Lung (tissue), 13 donors: ENCODE measurements around the gene KRTAP1-1. TPM values are rescaled to one million over a fixed set of nuclear protein-coding genes. Genes with fewer than 3 reads are reported as not detected.

Source experiments
- ATAC-seq: fragments of 200-7000 bp; cut with Tn5 transposase; one replicate; pipeline ENCODE4 v1.9.1; 2020; ENCODE audit warnings: moderate number of reproducible peaks; ENCODE audit not compliant: insufficient read depth, low FRiP score
- DNase-seq, 3 donors: peaks; one replicate each; pipeline ENCODE4 v3.0.0-alpha.2; 2013 to 2017
- H3K27ac ChIP-seq, 2 donors: one replicate each; pipeline ENCODE4 v1.5.1; 2013; ENCODE audit warnings: mild to moderate bottlenecking in 2 of 2, moderate library complexity in 2 of 2, control low read depth in 1 of 2, inconsistent platforms in 1 of 2, low read depth in 1 of 2, low read length in 1 of 2
- H3K27me3 ChIP-seq, 3 donors: one replicate each; pipeline ENCODE4 v1.5.1; 2013; ENCODE audit warnings: low read length in 2 of 3; ENCODE audit not compliant: control insufficient read depth in 3 of 3, insufficient read depth in 3 of 3
- H3K36me3 ChIP-seq, 4 donors: one replicate each; pipeline ENCODE4 v1.5.1; 2013; ENCODE audit warnings: low read length in 4 of 4, mild to moderate bottlenecking in 1 of 4, moderate library complexity in 1 of 4; ENCODE audit not compliant: control insufficient read depth in 4 of 4, insufficient read depth in 4 of 4
- H3K4me1 ChIP-seq, 5 donors: one replicate each; pipeline ENCODE4 v1.5.1; 2013; ENCODE audit warnings: low read length in 5 of 5, mild to moderate bottlenecking in 2 of 5, moderate library complexity in 1 of 5; ENCODE audit not compliant: control insufficient read depth in 5 of 5, insufficient read depth in 5 of 5
- H3K4me3 ChIP-seq: one replicate; pipeline ENCODE4 v1.5.1; 2013; ENCODE audit warnings: mild to moderate bottlenecking, control low read depth, moderate library complexity
- H3K9ac ChIP-seq, 2 donors: one replicate each; pipeline ENCODE4 v1.5.1; 2013; ENCODE audit warnings: low read length in 2 of 2, control low read depth in 1 of 2; ENCODE audit not compliant: insufficient read depth in 1 of 2
- H3K9me3 ChIP-seq, 4 donors: one replicate each; pipeline ENCODE4 v1.5.1; 2013; ENCODE audit warnings: low read length in 3 of 4, mild to moderate bottlenecking in 1 of 4, moderate library complexity in 1 of 4; ENCODE audit not compliant: control insufficient read depth in 4 of 4, insufficient read depth in 3 of 4
- CTCF ChIP-seq: IDR thresholded peaks from 2 replicates; pipeline ENCODE4 v1.5.1; 2012; ENCODE audit warnings: mild to moderate bottlenecking; ENCODE audit errors: control extremely low read depth, extremely low read depth
- WGBS, 2 donors: extraction: QIAGEN DNeasy Blood & Tissue Kit; methylation state at CpG; one replicate each; pipeline ENCODE4 v1.1.7; 2013; 5-methylcytosine and 5-hydroxymethylcytosine counted together
- polyA plus RNA-seq, 2 donors: library from polyadenylated mRNA; stranded (reverse); fragments of 200-250 nt; gene quantifications; one replicate each; pipeline ENCODE4 v1.2.1, GENCODE V29; 2013
- small RNA-seq: library from RNA; depleted of rRNA; stranded (forward); fragments of <200 nt; gene quantifications from one replicate; pipeline ENCODE3, GENCODE V24; 2014; ENCODE audit warnings: low replicate concordance
- total RNA-seq, 2 donors: library from RNA; depleted of rRNA in 1 of 2; stranded (reverse); fragments of >200 nt in 1 of 2; gene quantifications; one replicate each; pipeline ENCODE4 v1.2.1, GENCODE V29; 2014 to 2021
- donor health status: control.
- donor health status: control.
- donor health status: Bipolar disorder and iron deficiency.
- donor health status: healthy.
- donor health status: DM: yes; HTN: yes; CAD: no.

KRTAP1-1 gene
- total and polyA plus RNA-seq, 4 donors: not detected

- no peak for DNase-seq
- H3K4me3 ChIP-seq: no peak overlapping the region
- no peak overlapping the region for H3K9ac ChIP-seq
- H3K27ac ChIP-seq: no peak overlapping the region
- H3K9me3 ChIP-seq: peaks cover 0 to 4% (median 0%) of the 10 kb centered on the region in 4 donors
- WGBS, 2 donors: 94 to 97% methylated on average over 2 of the region's 2 CpGs
- ATAC-seq: no peak
- H3K36me3 ChIP-seq: no peaks in the 10 kb centered on the region
- H3K4me1 ChIP-seq: no peaks in the 10 kb centered on the region
- H3K27me3 ChIP-seq: peaks cover 0 to 2% (median 2%) of the 10 kb centered on the region in 3 donors
- no peak for TF ChIP-seq CTCF
These were observed 48.2 kb downstream of the KRTAP1-1 start for GRCh38 chr17:40993084-40993483.

GRCh38 chr17:40992666-40993065 lies 48.6 kb downstream of the KRTAP1-1 start:
- no peak for TF ChIP-seq CTCF
- Histone ChIP-seq H3K4me3 (no peak overlapping the region), H3K27ac (no peak overlapping the region), H3K9me3 (peaks cover 0 to 4% (median 0%) of the 10 kb centered on the region in 4 donors), H3K4me1 (no peaks in the 10 kb centered on the region), H3K27me3 (peaks cover 0 to 2% (median 0%) of the 10 kb centered on the region in 3 donors), H3K36me3 (no peaks in the 10 kb centered on the region), H3K9ac (no peak overlapping the region)
- 90 to 96% methylated on average over 3 of the region's 3 CpGs for WGBS, 2 donors
- no peak for ATAC-seq
- DNase-seq: no peak

Small RNAs within 50 kb of the gene (small RNA-seq; reads per million reads assigned to genes)
- not detected for gene KRTAP3-4P

Other genes with a start within 250 kb of the KRTAP1-1 start
Only the 30 nearest of the 37 such genes appear.
- gene KRT12, start 174.2 kb downstream of the KRTAP1-1 start, total RNA-seq: not detected
- not detected for gene KRT12, start 174.2 kb downstream of the KRTAP1-1 start, polyA plus RNA-seq
- under 1 TPM in 1 of 2 donors, not detected in 1; 0.31 TPM for gene KRT20, start 156.2 kb downstream of the KRTAP1-1 start, total RNA-seq
- under 1 TPM in 1 of 2 donors, not detected in 1; 0.24 TPM for gene KRT20, start 156.2 kb downstream of the KRTAP1-1 start, polyA plus RNA-seq
- 1 to 10 TPM; 1.3 to 2.0 TPM for gene KRT23, start 103.8 kb downstream of the KRTAP1-1 start, total RNA-seq
- 1 to 10 TPM; 1.9 to 9.4 TPM for gene KRT23, start 103.8 kb downstream of the KRTAP1-1 start, polyA plus RNA-seq
- gene KRT39, start 74.5 kb downstream of the KRTAP1-1 start, total RNA-seq: not detected
- not detected for gene KRT39, start 74.5 kb downstream of the KRTAP1-1 start, polyA plus RNA-seq
- not detected for gene KRT40, start 57.1 kb downstream of the KRTAP1-1 start, total RNA-seq
- under 1 TPM; 0.09 to 0.31 TPM for gene KRT40, start 57.1 kb downstream of the KRTAP1-1 start, polyA plus RNA-seq
- not detected for gene KRTAP3-3, start 47.3 kb downstream of the KRTAP1-1 start, total RNA-seq
- not detected for gene KRTAP3-3, start 47.3 kb downstream of the KRTAP1-1 start, polyA plus RNA-seq
- gene KRTAP3-2, start 41.5 kb downstream of the KRTAP1-1 start, total RNA-seq: not detected
- under 1 TPM in 1 of 2 donors, not detected in 1; 0.94 TPM for gene KRTAP3-2, start 41.5 kb downstream of the KRTAP1-1 start, polyA plus RNA-seq
- not detected for gene KRTAP3-1, start 32.3 kb downstream of the KRTAP1-1 start, total RNA-seq
- not detected for gene KRTAP3-1, start 32.3 kb downstream of the KRTAP1-1 start, polyA plus RNA-seq
- not detected for gene KRTAP1-5, start 14.2 kb downstream of the KRTAP1-1 start, total RNA-seq
- not detected for gene KRTAP1-5, start 14.2 kb downstream of the KRTAP1-1 start, polyA plus RNA-seq
- not detected for gene KRTAP1-4, start 11.3 kb downstream of the KRTAP1-1 start, total RNA-seq
- gene KRTAP1-4, start 11.3 kb downstream of the KRTAP1-1 start, polyA plus RNA-seq: not detected
- not detected for gene KRTAP1-3, start 6.6 kb downstream of the KRTAP1-1 start, total RNA-seq
- gene KRTAP1-3, start 6.6 kb downstream of the KRTAP1-1 start, polyA plus RNA-seq: not detected
- gene KRTAP2-1, start 5.9 kb upstream of the KRTAP1-1 start, total RNA-seq: not detected
- not detected for gene KRTAP2-1, start 5.9 kb upstream of the KRTAP1-1 start, polyA plus RNA-seq
- not detected for gene KRTAP2-2, start 13.8 kb upstream of the KRTAP1-1 start, total RNA-seq
- not detected for gene KRTAP2-2, start 13.8 kb upstream of the KRTAP1-1 start, polyA plus RNA-seq
- gene KRTAP2-3, start 18.7 kb upstream of the KRTAP1-1 start, total RNA-seq: not detected
- gene KRTAP2-3, start 18.7 kb upstream of the KRTAP1-1 start, polyA plus RNA-seq: not detected
- gene KRTAP2-4, start 24.4 kb upstream of the KRTAP1-1 start, total RNA-seq: not detected
- gene KRTAP2-4, start 24.4 kb upstream of the KRTAP1-1 start, polyA plus RNA-seq: not detected
- gene KRTAP4-7, start 42.7 kb upstream of the KRTAP1-1 start, total RNA-seq: not detected
- gene KRTAP4-7, start 42.7 kb upstream of the KRTAP1-1 start, polyA plus RNA-seq: not detected
- not detected for gene KRTAP4-8, start 56.7 kb upstream of the KRTAP1-1 start, total RNA-seq
- not detected for gene KRTAP4-8, start 56.7 kb upstream of the KRTAP1-1 start, polyA plus RNA-seq
- gene KRTAP4-16, start 60.8 kb upstream of the KRTAP1-1 start, total RNA-seq: not detected
- gene KRTAP4-16, start 60.8 kb upstream of the KRTAP1-1 start, polyA plus RNA-seq: not detected
- not detected for gene KRTAP4-9, start 63.9 kb upstream of the KRTAP1-1 start, total RNA-seq
- not detected for gene KRTAP4-9, start 63.9 kb upstream of the KRTAP1-1 start, polyA plus RNA-seq
- gene KRTAP4-11, start 76.9 kb upstream of the KRTAP1-1 start, total RNA-seq: under 1 TPM in 1 of 2 donors, not detected in 1; 0.34 TPM
- gene KRTAP4-11, start 76.9 kb upstream of the KRTAP1-1 start, polyA plus RNA-seq: not detected
- not detected for gene KRTAP4-12, start 82.7 kb upstream of the KRTAP1-1 start, total RNA-seq
- gene KRTAP4-12, start 82.7 kb upstream of the KRTAP1-1 start, polyA plus RNA-seq: not detected
- not detected for gene KRTAP4-6, start 99.1 kb upstream of the KRTAP1-1 start, total RNA-seq
- not detected for gene KRTAP4-6, start 99.1 kb upstream of the KRTAP1-1 start, polyA plus RNA-seq
- not detected for gene KRTAP4-5, start 108.4 kb upstream of the KRTAP1-1 start, total RNA-seq
- gene KRTAP4-5, start 108.4 kb upstream of the KRTAP1-1 start, polyA plus RNA-seq: not detected
- gene KRTAP4-4, start 119.3 kb upstream of the KRTAP1-1 start, total RNA-seq: not detected
- not detected for gene KRTAP4-4, start 119.3 kb upstream of the KRTAP1-1 start, polyA plus RNA-seq
- gene KRTAP4-3, start 126.8 kb upstream of the KRTAP1-1 start, total RNA-seq: not detected
- gene KRTAP4-3, start 126.8 kb upstream of the KRTAP1-1 start, polyA plus RNA-seq: not detected
- not detected for gene KRTAP4-2, start 136.8 kb upstream of the KRTAP1-1 start, total RNA-seq
- gene KRTAP4-2, start 136.8 kb upstream of the KRTAP1-1 start, polyA plus RNA-seq: not detected
- gene KRTAP4-1, start 143.5 kb upstream of the KRTAP1-1 start, total RNA-seq: not detected
- gene KRTAP4-1, start 143.5 kb upstream of the KRTAP1-1 start, polyA plus RNA-seq: not detected
- not detected for gene KRTAP9-1, start 148.4 kb upstream of the KRTAP1-1 start, total RNA-seq
- not detected for gene KRTAP9-1, start 148.4 kb upstream of the KRTAP1-1 start, polyA plus RNA-seq
- gene KRTAP9-2, start 185.2 kb upstream of the KRTAP1-1 start, total RNA-seq: not detected
- gene KRTAP9-2, start 185.2 kb upstream of the KRTAP1-1 start, polyA plus RNA-seq: not detected
- not detected for gene KRTAP9-3, start 191.0 kb upstream of the KRTAP1-1 start, total RNA-seq
- not detected for gene KRTAP9-3, start 191.0 kb upstream of the KRTAP1-1 start, polyA plus RNA-seq